Hepatocyte (in vitro differentiated cells): ENCODE measurements around the gene TEX35. TPM values are rescaled to one million over a fixed set of nuclear protein-coding genes. Genes with fewer than 3 reads are reported as not detected.
A peak's percentile ranks its signal among the peaks of the same experiment; 100 is the strongest.

ENCODE experiments used
- DNase-seq: peaks from one replicate; pipeline ENCODE4 v3.0.0-alpha.2; 2016; ENCODE audit warnings: low spot score
- H2AFZ ChIP-seq: fragments of 200-600 bp; sonication (generic); 2 replicates; pipeline ENCODE4 v1.6.0; 2016; ENCODE audit warnings: antibody characterized with exemption, mild to moderate bottlenecking
- H3K27ac ChIP-seq: fragments of 200-600 bp; sonication (generic); 2 replicates; pipeline ENCODE4 v1.5.1; 2016; ENCODE audit warnings: mild to moderate bottlenecking
- H3K27me3 ChIP-seq: fragments of 200-600 bp; sonication (generic); 2 replicates; pipeline ENCODE4 v1.6.1; 2016
- H3K36me3 ChIP-seq: fragments of 200-600 bp; sonication (generic); replicated peaks from 2 replicates; pipeline ENCODE4 v1.5.1; 2016; ENCODE audit warnings: low read depth; ENCODE audit not compliant: insufficient read depth
- H3K4me1 ChIP-seq: fragments of 200-600 bp; sonication (generic); 2 replicates; pipeline ENCODE4 v1.5.1; 2016; ENCODE audit warnings: mild to moderate bottlenecking, moderate library complexity; ENCODE audit not compliant: insufficient read depth
- H3K4me2 ChIP-seq: fragments of 200-600 bp; sonication (generic); 2 replicates; pipeline ENCODE4 v1.6.0; 2016
- H3K4me3 ChIP-seq: fragments of 200-600 bp; sonication (generic); 2 replicates; pipeline ENCODE4 v1.5.1; 2016; ENCODE audit warnings: mild to moderate bottlenecking
- H3K79me2 ChIP-seq: fragments of 200-600 bp; sonication (generic); 2 replicates; pipeline ENCODE4 v1.6.0; 2017; ENCODE audit warnings: mild to moderate bottlenecking
- H3K9me2 ChIP-seq: fragments of 200-600 bp; sonication (generic); replicated peaks from 2 replicates; pipeline ENCODE4 v1.6.0; 2017; ENCODE audit warnings: mild to moderate bottlenecking; ENCODE audit not compliant: insufficient read depth
- H3K9me3 ChIP-seq: fragments of 200-600 bp; sonication (generic); 2 replicates; pipeline ENCODE4 v1.5.1; 2016; ENCODE audit warnings: low read depth, mild to moderate bottlenecking
- H4K20me1 ChIP-seq: fragments of 200-600 bp; sonication (generic); 2 replicates; pipeline ENCODE4 v1.6.0; 2016; ENCODE audit warnings: mild to moderate bottlenecking; ENCODE audit not compliant: insufficient read depth, poor library complexity, severe bottlenecking
- EZH2 ChIP-seq: fragments of 200-600 bp; sonication (generic); IDR thresholded peaks from 2 replicates; pipeline ENCODE4 v1.6.1; 2016; ENCODE audit warnings: antibody characterized with exemption, mild to moderate bottlenecking, borderline replicate concordance
- EZH2phosphoT487 ChIP-seq: fragments of 200-600 bp; sonication (generic); IDR thresholded peaks from one replicate; pipeline ENCODE4 v1.6.1; 2018; ENCODE audit warnings: antibody characterized with exemption, mild to moderate bottlenecking, low read depth, moderate library complexity; ENCODE audit not compliant: unreplicated experiment, severe bottlenecking
- WGBS: methylation state at CpG from one replicate; pipeline ENCODE4 v1.1.6; 2016; ENCODE audit warnings: low lambda C conversion rate; ENCODE audit errors: missing lambda C conversion rate; 5-methylcytosine and 5-hydroxymethylcytosine counted together
- polyA plus RNA-seq: library from polyadenylated mRNA; unstranded; fragments of >200 nt; fragmentation: Nextera tagmentation; extraction: Ambion mirVana; gene quantifications from 2 replicates; pipeline ENCODE4 v1.2.1, GENCODE V29; 2016
- total RNA-seq: library from RNA; depleted of rRNA; stranded (reverse); fragments of >200 nt; gene quantifications from 2 replicates; pipeline ENCODE4 v1.2.3, GENCODE V29; 2014
- TF ChIP-seq, protein P1 (sequence below): fragments of 200-600 bp; sonication (generic); IDR thresholded peaks from 2 replicates; pipeline ENCODE4 v1.5.1; 2016; ENCODE audit warnings: antibody characterized with exemption, mild to moderate bottlenecking; ENCODE audit not compliant: poor library complexity

The TEX35 gene
- total and polyA plus RNA-seq, 2 experiments from 2014 or later: not detected

DNA sequence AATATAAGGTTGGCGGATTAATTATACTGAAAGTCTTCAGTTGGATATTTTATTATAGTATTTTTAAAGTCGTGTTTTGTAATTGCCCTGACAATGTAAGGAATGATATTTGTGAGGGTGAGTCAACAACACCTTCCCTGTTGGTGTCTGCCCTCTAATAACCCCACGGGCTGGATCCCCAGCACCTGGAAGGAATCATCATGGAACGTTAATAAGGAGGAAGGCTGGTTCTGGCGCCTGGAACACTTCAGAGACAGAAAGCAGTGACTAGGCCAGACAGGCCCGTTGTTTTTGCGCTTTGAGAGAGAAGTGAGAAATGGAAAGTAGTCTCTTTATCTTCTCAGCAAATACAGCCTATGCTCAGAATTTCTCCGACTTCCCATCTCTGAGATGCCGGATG is 31.6 kb downstream of the TEX35 start:
- peaks cover 25% of the 10 kb centered on the region for H3K79me2 ChIP-seq
- peaks cover 23% of the 10 kb centered on the region for H3K4me1 ChIP-seq
- no peak overlapping the region for H2AFZ ChIP-seq
- H3K4me3 ChIP-seq: no peak overlapping the region
- no peaks in the 10 kb centered on the region for H3K27me3 ChIP-seq
- no peaks in the 10 kb centered on the region for H3K9me2 ChIP-seq
- TF ChIP-seq, protein P1, sequence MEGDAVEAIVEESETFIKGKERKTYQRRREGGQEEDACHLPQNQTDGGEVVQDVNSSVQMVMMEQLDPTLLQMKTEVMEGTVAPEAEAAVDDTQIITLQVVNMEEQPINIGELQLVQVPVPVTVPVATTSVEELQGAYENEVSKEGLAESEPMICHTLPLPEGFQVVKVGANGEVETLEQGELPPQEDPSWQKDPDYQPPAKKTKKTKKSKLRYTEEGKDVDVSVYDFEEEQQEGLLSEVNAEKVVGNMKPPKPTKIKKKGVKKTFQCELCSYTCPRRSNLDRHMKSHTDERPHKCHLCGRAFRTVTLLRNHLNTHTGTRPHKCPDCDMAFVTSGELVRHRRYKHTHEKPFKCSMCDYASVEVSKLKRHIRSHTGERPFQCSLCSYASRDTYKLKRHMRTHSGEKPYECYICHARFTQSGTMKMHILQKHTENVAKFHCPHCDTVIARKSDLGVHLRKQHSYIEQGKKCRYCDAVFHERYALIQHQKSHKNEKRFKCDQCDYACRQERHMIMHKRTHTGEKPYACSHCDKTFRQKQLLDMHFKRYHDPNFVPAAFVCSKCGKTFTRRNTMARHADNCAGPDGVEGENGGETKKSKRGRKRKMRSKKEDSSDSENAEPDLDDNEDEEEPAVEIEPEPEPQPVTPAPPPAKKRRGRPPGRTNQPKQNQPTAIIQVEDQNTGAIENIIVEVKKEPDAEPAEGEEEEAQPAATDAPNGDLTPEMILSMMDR: no peak
- no peak for TF ChIP-seq EZH2
- TF ChIP-seq EZH2phosphoT487: no peak
- H3K27ac ChIP-seq: no peak overlapping the region
- peak overlapping the region; percentile 85 for H3K4me2 ChIP-seq
- H3K9me3 ChIP-seq: no peaks in the 10 kb centered on the region
- H4K20me1 ChIP-seq: no peaks in the 10 kb centered on the region
- H3K36me3 ChIP-seq: no peaks in the 10 kb centered on the region
- no peak for DNase-seq
- 58% methylated on average over 9 of the region's 9 CpGs for WGBS

DNA sequence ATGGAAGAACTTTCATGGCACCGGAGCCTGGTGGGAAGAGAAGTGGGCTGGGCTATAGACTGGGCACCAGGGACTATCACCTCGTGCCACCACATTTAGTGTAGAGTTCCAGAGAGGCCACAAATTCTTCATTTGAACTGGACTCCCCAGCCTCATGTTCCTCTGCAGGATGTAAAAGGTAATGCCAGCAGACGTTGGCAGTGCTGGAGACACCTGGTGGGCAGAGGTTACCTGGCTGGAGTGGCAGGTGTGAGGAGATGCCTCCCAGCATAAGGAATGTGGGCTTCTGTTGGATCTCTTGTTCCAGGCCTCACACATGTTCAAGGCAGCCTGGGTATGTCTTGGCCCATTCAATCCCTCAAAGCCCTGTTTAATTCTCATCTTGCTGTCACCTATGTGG is 35.2 kb downstream of the TEX35 start:
- no peaks in the 10 kb centered on the region for H3K36me3 ChIP-seq
- H3K27me3 ChIP-seq: no peaks in the 10 kb centered on the region
- H2AFZ ChIP-seq: no peak overlapping the region
- no peaks in the 10 kb centered on the region for H3K9me3 ChIP-seq
- TF ChIP-seq EZH2phosphoT487 (no peak), EZH2 (no peak)
- TF ChIP-seq, protein P1: no peak
- peaks cover 13% of the 10 kb centered on the region for H3K4me1 ChIP-seq
- H3K27ac ChIP-seq: no peak overlapping the region
- no peaks in the 10 kb centered on the region for H3K9me2 ChIP-seq
- 96% methylated on average over 3 of the region's 3 CpGs for WGBS
- H3K4me3 ChIP-seq: no peak overlapping the region
- no peak for DNase-seq
- no peaks in the 10 kb centered on the region for H4K20me1 ChIP-seq
- H3K79me2 ChIP-seq: peaks cover 25% of the 10 kb centered on the region
- no peak overlapping the region for H3K4me2 ChIP-seq

DNA sequence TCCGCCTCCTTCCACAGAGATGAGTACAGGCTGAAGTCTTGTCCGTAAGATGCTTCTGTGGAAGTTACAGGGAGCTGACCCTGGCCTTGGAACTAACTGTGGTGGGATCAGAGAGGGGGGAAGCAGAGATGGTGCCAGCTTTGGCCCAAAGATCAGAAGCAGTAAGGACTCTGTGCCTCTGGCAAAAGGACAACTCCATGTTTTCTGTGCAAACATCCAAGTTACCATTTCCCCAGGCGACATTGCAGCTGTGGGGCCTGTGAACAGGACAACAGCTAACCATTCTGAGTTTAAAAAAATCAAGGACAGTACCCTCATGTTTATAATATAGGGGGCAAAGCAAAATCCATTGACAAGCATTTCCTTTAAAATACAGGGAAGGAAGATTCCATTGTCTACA is 38.4 kb downstream of the TEX35 start:
- peaks cover under 1% of the 10 kb centered on the region for H3K79me2 ChIP-seq
- H4K20me1 ChIP-seq: no peaks in the 10 kb centered on the region
- H3K27me3 ChIP-seq: no peaks in the 10 kb centered on the region
- no peak overlapping the region for H3K27ac ChIP-seq
- no peak overlapping the region for H2AFZ ChIP-seq
- no peaks in the 10 kb centered on the region for H3K4me1 ChIP-seq
- no peaks in the 10 kb centered on the region for H3K9me3 ChIP-seq
- H3K36me3 ChIP-seq: no peaks in the 10 kb centered on the region
- no peaks in the 10 kb centered on the region for H3K9me2 ChIP-seq
- WGBS: 75% methylated on average over 3 of the region's 3 CpGs
- no peak for TF ChIP-seq EZH2
- no peak for TF ChIP-seq EZH2phosphoT487
- TF ChIP-seq, protein P1: no peak
- DNase-seq: no peak
- H3K4me2 ChIP-seq: no peak overlapping the region
- H3K4me3 ChIP-seq: no peak overlapping the region

DNA sequence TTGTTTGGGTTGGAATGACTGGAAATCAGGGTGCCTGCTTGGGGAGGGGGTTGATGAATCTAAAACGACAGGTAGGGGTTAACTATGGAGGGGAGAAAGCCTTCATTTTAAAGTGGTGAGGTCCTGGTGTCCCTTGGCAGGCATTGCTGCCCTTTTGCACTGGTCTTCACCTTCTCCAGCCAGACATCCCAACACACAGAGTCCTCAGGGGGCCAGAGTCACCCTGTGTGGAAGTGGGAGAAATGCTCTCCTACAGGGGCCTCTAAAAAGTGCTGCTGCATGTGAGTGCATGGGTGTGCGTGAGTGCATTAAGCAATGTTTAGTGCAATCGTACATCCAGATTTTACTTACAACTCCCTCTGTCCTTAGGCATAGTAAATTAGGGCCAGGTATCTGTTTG is 39.0 kb downstream of the TEX35 start:
- H3K4me3 ChIP-seq: no peak overlapping the region
- H3K4me1 ChIP-seq: no peaks in the 10 kb centered on the region
- no peaks in the 10 kb centered on the region for H4K20me1 ChIP-seq
- H3K9me3 ChIP-seq: no peaks in the 10 kb centered on the region
- no peak overlapping the region for H3K27ac ChIP-seq
- 85% methylated on average over 3 of the region's 3 CpGs for WGBS
- H3K9me2 ChIP-seq: no peaks in the 10 kb centered on the region
- DNase-seq: no peak
- TF ChIP-seq, protein P1: no peak
- TF ChIP-seq EZH2phosphoT487 (no peak), EZH2 (no peak)
- H3K79me2 ChIP-seq: no peaks in the 10 kb centered on the region
- no peak overlapping the region for H2AFZ ChIP-seq
- H3K36me3 ChIP-seq: no peaks in the 10 kb centered on the region
- no peaks in the 10 kb centered on the region for H3K27me3 ChIP-seq
- no peak overlapping the region for H3K4me2 ChIP-seq
